Endothelial cell of umbilical vein (primary cell): ENCODE measurements around the gene POU3F3. TPM values are rescaled to one million over a fixed set of nuclear protein-coding genes. Genes with fewer than 3 reads are reported as not detected.

Experiments used
- BruUV-seq: library from RNA; stranded (reverse); fragments of 400-500 nt; replicated peaks from 2 replicates; lab custom pipeline; 2021; lab: Mats Ljungman, UMichigan
- CTCF ChIA-PET: fragments of 300-600, 350-600 bp; sonication (Branson Sonifier 250); formaldehyde crosslinking; loops from one replicate; lab custom pipeline; 2021; ENCODE audit warnings: antibody characterized with exemption, inconsistent platforms; lab: Charles Lee
- POLR2A ChIA-PET: fragments of 300-600, 350-600 bp; sonication (Branson Sonifier 250); formaldehyde crosslinking; loops from one replicate; lab custom pipeline; 2021; ENCODE audit warnings: antibody characterized with exemption, inconsistent platforms; lab: Charles Lee
- DNase-seq: peaks from one replicate; pipeline ENCODE4 v3.0.0-alpha.2; 2011; ENCODE audit warnings: low read depth, low spot score
- FAIRE-seq: peaks from 2 replicates; lab custom pipeline; 2011; peaks lifted over from hg19 to GRCh38; lab: Jason Lieb, UNC
- H2AFZ ChIP-seq: 2 replicates; pipeline ENCODE4 v1.6.0; 2012; ENCODE audit warnings: low read depth, low read length, control low read depth, inconsistent platforms
- H3K27ac ChIP-seq: 2 replicates; pipeline ENCODE4 v1.5.1; 2011; ENCODE audit warnings: low read depth, mild to moderate bottlenecking, control low read depth, low read length, moderate library complexity; ENCODE audit not compliant: insufficient read depth
- H3K27me3 ChIP-seq, 2 experiments: 2 replicates each; pipeline versions ENCODE4 v1.6.0 to v1.6.1; 2011; ENCODE audit warnings: low read length in 2 of 2, mixed read lengths in 1 of 2; ENCODE audit not compliant: control insufficient read depth in 2 of 2, insufficient read depth in 2 of 2
- H3K36me3 ChIP-seq, 2 experiments: 2 replicates in 1 of 2; 3 replicates in 1 of 2; pipeline ENCODE4 v1.5.1; 2011; ENCODE audit warnings: low read length in 2 of 2, mild to moderate bottlenecking in 1 of 2, moderate library complexity in 1 of 2; ENCODE audit not compliant: control insufficient read depth in 2 of 2, insufficient read depth in 2 of 2; ENCODE audit errors: extremely low read depth in 1 of 2
- H3K4me1 ChIP-seq: 3 replicates; pipeline ENCODE4 v1.5.1; 2011; ENCODE audit warnings: mild to moderate bottlenecking, low read length; ENCODE audit not compliant: control insufficient read depth, insufficient read depth; ENCODE audit errors: extremely low read depth
- H3K4me2 ChIP-seq: 2 replicates; pipeline ENCODE4 v1.6.1; 2011; ENCODE audit warnings: low read length, control low read depth, mixed read lengths; ENCODE audit not compliant: insufficient read depth
- H3K4me3 ChIP-seq, 3 experiments: fragments of 200-600 bp in 1 of 3; sonication (generic), shearing (Covaris generic) in 1 of 3; replicated peaks in 1 of 3; 2 replicates each; pipeline ENCODE4 v1.5.1; 2011 to 2016; ENCODE audit warnings: control low read depth in 3 of 3, low read length in 3 of 3, mild to moderate bottlenecking in 2 of 3, inconsistent platforms in 1 of 3, low read depth in 1 of 3, moderate library complexity in 1 of 3; ENCODE audit not compliant: insufficient read depth in 1 of 3
- H3K79me2 ChIP-seq: 2 replicates; pipeline ENCODE4 v1.6.0; 2012; ENCODE audit warnings: low read length, inconsistent platforms; ENCODE audit not compliant: control insufficient read depth, insufficient read depth
- H3K9ac ChIP-seq: replicated peaks from 2 replicates; pipeline ENCODE3; 2011; ENCODE audit warnings: low read length, control low read depth; ENCODE audit not compliant: insufficient read depth; ENCODE audit errors: extremely low read depth
- H3K9me1 ChIP-seq: replicated peaks from 3 replicates; pipeline ENCODE4 v1.6.0; 2011; ENCODE audit warnings: mild to moderate bottlenecking, low read length; ENCODE audit not compliant: control insufficient read depth, insufficient read depth; ENCODE audit errors: extremely low read depth
- H3K9me3 ChIP-seq: replicated peaks from 2 replicates; pipeline ENCODE4 v1.5.1; 2012; ENCODE audit warnings: low read length, inconsistent platforms; ENCODE audit not compliant: control insufficient read depth, insufficient read depth
- H4K20me1 ChIP-seq: replicated peaks from 2 replicates; pipeline ENCODE3; 2011; ENCODE audit warnings: mild to moderate bottlenecking, low read length; ENCODE audit not compliant: control insufficient read depth, insufficient read depth; ENCODE audit errors: extremely low read depth
- CTCF ChIP-seq, 2 donors: IDR thresholded peaks; 1 replicate in 1 of 2; 2 replicates in 1 of 2; pipeline ENCODE4 v1.5.1; 2011; ENCODE audit warnings: low read length in 2 of 2, mild to moderate bottlenecking in 2 of 2, moderate library complexity in 2 of 2, control low read depth in 1 of 2, inconsistent platforms in 1 of 2, low read depth in 1 of 2; ENCODE audit not compliant: insufficient read depth in 1 of 2; ENCODE audit errors: extremely low read depth in 1 of 2
- EZH2 ChIP-seq: IDR thresholded peaks from 2 replicates; pipeline ENCODE4 v1.6.1; 2012; ENCODE audit warnings: borderline replicate concordance, low read depth, mild to moderate bottlenecking, moderate library complexity, low read length, inconsistent platforms; ENCODE audit not compliant: severe bottlenecking
- FOS ChIP-seq: IDR thresholded peaks from 2 replicates; pipeline ENCODE4 v1.6.1; 2011; ENCODE audit warnings: mild to moderate bottlenecking, low read length, moderate library complexity, borderline replicate concordance; ENCODE audit not compliant: insufficient read depth
- GATA2 ChIP-seq: IDR thresholded peaks from 2 replicates; pipeline ENCODE4 v1.7.0; 2011; ENCODE audit warnings: low read depth, mild to moderate bottlenecking, moderate library complexity, mixed read lengths, low read length; ENCODE audit not compliant: insufficient read length, insufficient read depth
- JUN ChIP-seq: IDR thresholded peaks from 2 replicates; pipeline ENCODE4 v1.6.1; 2011; ENCODE audit warnings: borderline replicate concordance, low read depth; ENCODE audit not compliant: insufficient read length, insufficient read depth
- MAX ChIP-seq: IDR thresholded peaks from 2 replicates; pipeline ENCODE4 v1.6.1; 2011; ENCODE audit not compliant: insufficient read depth, insufficient read length
- MYC ChIP-seq: IDR thresholded peaks from one replicate; pipeline ENCODE4 v1.6.1; 2011; ENCODE audit warnings: mild to moderate bottlenecking, low read depth, low read length
- POLR2A ChIP-seq: IDR thresholded peaks from 2 replicates; pipeline ENCODE4 v1.6.1; 2012; ENCODE audit warnings: low read depth, mild to moderate bottlenecking, control low read depth, low read length
- POLR2AphosphoS5 ChIP-seq: IDR thresholded peaks from 2 replicates; pipeline ENCODE4 v1.6.1; 2012; ENCODE audit warnings: low read depth, mild to moderate bottlenecking, control low read depth, low read length, moderate library complexity; ENCODE audit not compliant: insufficient read depth
- dilution Hi-C: fragments of 300-500 bp; cut with MboI; formaldehyde crosslinking; loops from one replicate; pipeline ENCODE4 v1.15.0; 2019; ENCODE audit warnings: low sequenced_read_pairs; ENCODE audit not compliant: extremely low pct_ligation_motif_present
- intact Hi-C: fragments of 100-400 bp; cut with micrococcal nuclease; formaldehyde crosslinking; loops from one replicate; pipeline ENCODE4 v1.10.0; 2022
- polyA plus RNA-seq, 4 experiments: library from polyadenylated mRNA; depleted of rRNA in 3 of 4; stranded (reverse) in 3 of 4; unstranded in 1 of 4; fragments of >200 nt; gene quantifications; 2 replicates each; pipeline versions ENCODE4 v1.2.1 to v1.2.3, GENCODE V29; 2011 to 2012; ENCODE audit warnings: missing spikeins in 1 of 4
- total RNA-seq: library from RNA; stranded (reverse); gene quantifications from 2 replicates; pipeline ENCODE4 v1.2.3, GENCODE V29; 2021

Gene POU3F3
- total and polyA plus RNA-seq, 2 donors (not counting 3 experiments of a cell fraction or from before 2014, with no cell fraction given): not detected

- Histone ChIP-seq H3K36me3 (no peaks in the 10 kb centered on the region), H3K27me3 (no peaks in the 10 kb centered on the region), H3K79me2 (no peaks in the 10 kb centered on the region), H3K4me2 (no peak overlapping the region), H3K4me3 (no peak overlapping the region), H3K9me3 (no peaks in the 10 kb centered on the region), H3K9me1 (no peaks in the 10 kb centered on the region), H3K27ac (no peak overlapping the region), H2AFZ (no peak overlapping the region), H3K4me1 (no peaks in the 10 kb centered on the region), H4K20me1 (no peaks in the 10 kb centered on the region), H3K9ac (no peak overlapping the region)
- ChIA-PET POLR2A (no interaction called here), CTCF (interaction anchor here (0.6 to 1.0 kb wide), 2 partner anchors 26 to 47 kb away, joined by 3 read pairs; no protein-coding TSS in a partner anchor)
- BruUV-seq: no TSS peak
- intact Hi-C loops (no loop called here), dilution Hi-C loops (no loop called here)
- TF ChIP-seq GATA2 (no peak), POLR2A (no peak), JUN (no peak), EZH2 (no peak), FOS (no peak), POLR2AphosphoS5 (no peak), CTCF (IDR thresholded peaks at IDR 0.05; ENCODE audit: extremely low read depth in 1 of 2, insufficient read depth in 1 of 2, low read depth in 1 of 2, low read length in 2 of 2) (no peak), MAX (no peak), MYC (no peak)
- no peak for FAIRE-seq
- no peak for DNase-seq
These were observed 42.5 kb downstream of the POU3F3 start for GRCh38 chr2:104896446-104896845.
